Peyer's patch (tissue), 4 donors: Measurements from ENCODE around the gene OR2T5. TPM values are rescaled to one million over a fixed set of nuclear protein-coding genes. Genes with fewer than 3 reads are reported as not detected.
"Not testable (repeated sequence)": the region's sequence is repeated elsewhere in the genome, so short reads cannot be mapped to it uniquely, and the experiment has no call there.

Source experiments
- DNase-seq, 3 donors: peaks; one replicate each; pipeline ENCODE4 v3.0.0-alpha.2; 2017 to 2019
- H3K27ac ChIP-seq, 4 donors: fragments of 200-600 bp; sonication (generic); one replicate each; pipeline ENCODE4 v1.5.1; 2016 to 2019
- H3K27me3 ChIP-seq, 2 donors: fragments of 200-600 bp; sonication (generic); one replicate each; pipeline ENCODE4 v1.5.1; 2019
- H3K36me3 ChIP-seq, 3 donors: fragments of 200-600 bp; sonication (generic); one replicate each; pipeline ENCODE4 v1.5.1; 2016 to 2019
- H3K4me1 ChIP-seq, 4 donors: fragments of 200-600 bp; sonication (generic); one replicate each; pipeline ENCODE4 v1.5.1; 2016 to 2019
- H3K4me3 ChIP-seq, 4 donors: fragments of 200-600 bp; sonication (generic); 1 replicate in 3 of 4; 2 replicates in 1 of 4; pipeline ENCODE4 v1.5.1; 2016 to 2019; ENCODE audit warnings: mild to moderate bottlenecking in 1 of 4
- H3K9me3 ChIP-seq, 4 donors: fragments of 200-600 bp; sonication (generic); one replicate each; pipeline ENCODE4 v1.5.1; 2016 to 2019; ENCODE audit warnings: mild to moderate bottlenecking in 1 of 4
- POLR2A ChIP-seq, 2 donors: fragments of 450-650 bp; IDR thresholded peaks; one replicate each; pipeline ENCODE4 v1.5.1; 2017; ENCODE audit warnings: antibody characterized with exemption in 2 of 2, mild to moderate bottlenecking in 2 of 2, moderate library complexity in 2 of 2
- total RNA-seq, 4 donors: library from RNA; depleted of rRNA; stranded (reverse); fragments of >200 nt; gene quantifications; one replicate each; pipeline ENCODE4 v1.1.0, GENCODE V29; 2016
- TF ChIP-seq, protein P1 (sequence below), 6 experiments: fragments of 450-650 bp in 4 of 6; fragments of 200-600 bp in 2 of 6; sonication (generic) in 1 of 6; IDR thresholded peaks; one replicate each; pipeline ENCODE4 v1.5.1; 2017 to 2019; ENCODE audit warnings: antibody characterized with exemption in 6 of 6, mild to moderate bottlenecking in 3 of 6, moderate library complexity in 1 of 6

Gene OR2T5
- total RNA-seq, 4 donors from 2014 or later, result not detected

- no peaks in the 10 kb centered on the region for H3K4me1 ChIP-seq
- H3K36me3 ChIP-seq, result no peaks in the 10 kb centered on the region
- no peaks in the 10 kb centered on the region for H3K27me3 ChIP-seq
- no peak overlapping the region for H3K27ac ChIP-seq
- H3K4me3 ChIP-seq, result no peak overlapping the region
- H3K9me3 ChIP-seq, result no peaks in the 10 kb centered on the region
- no peak for DNase-seq
- no peak for TF ChIP-seq POLR2A (IDR thresholded peaks at IDR 0.05)
- TF ChIP-seq, protein P1, sequence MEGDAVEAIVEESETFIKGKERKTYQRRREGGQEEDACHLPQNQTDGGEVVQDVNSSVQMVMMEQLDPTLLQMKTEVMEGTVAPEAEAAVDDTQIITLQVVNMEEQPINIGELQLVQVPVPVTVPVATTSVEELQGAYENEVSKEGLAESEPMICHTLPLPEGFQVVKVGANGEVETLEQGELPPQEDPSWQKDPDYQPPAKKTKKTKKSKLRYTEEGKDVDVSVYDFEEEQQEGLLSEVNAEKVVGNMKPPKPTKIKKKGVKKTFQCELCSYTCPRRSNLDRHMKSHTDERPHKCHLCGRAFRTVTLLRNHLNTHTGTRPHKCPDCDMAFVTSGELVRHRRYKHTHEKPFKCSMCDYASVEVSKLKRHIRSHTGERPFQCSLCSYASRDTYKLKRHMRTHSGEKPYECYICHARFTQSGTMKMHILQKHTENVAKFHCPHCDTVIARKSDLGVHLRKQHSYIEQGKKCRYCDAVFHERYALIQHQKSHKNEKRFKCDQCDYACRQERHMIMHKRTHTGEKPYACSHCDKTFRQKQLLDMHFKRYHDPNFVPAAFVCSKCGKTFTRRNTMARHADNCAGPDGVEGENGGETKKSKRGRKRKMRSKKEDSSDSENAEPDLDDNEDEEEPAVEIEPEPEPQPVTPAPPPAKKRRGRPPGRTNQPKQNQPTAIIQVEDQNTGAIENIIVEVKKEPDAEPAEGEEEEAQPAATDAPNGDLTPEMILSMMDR (IDR thresholded peaks at IDR 0.05), result no peak
Observed at GRCh38 chr1:248471154-248471553, 17.2 kb upstream of the OR2T5 start.

DNA sequence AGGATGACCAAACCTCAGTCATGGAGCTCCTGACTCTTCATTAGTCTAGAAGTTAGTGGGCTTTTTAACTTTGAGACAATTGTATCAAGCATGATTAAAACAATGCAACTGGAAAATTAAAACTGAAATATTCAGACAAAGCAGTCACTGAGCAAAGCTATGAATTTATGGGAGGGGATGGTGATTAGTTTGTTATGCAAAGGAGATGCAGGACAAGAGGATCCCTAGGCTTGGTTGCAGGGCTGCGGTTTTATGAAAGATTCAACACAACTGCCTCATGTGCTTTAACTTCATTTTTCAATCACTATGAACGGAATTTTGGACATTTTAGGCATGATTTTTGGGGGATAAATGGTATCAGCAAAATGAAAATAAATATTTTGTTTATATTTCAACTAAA is 16.3 kb upstream of the OR2T5 start:
- not testable (repeated sequence) for H3K27ac ChIP-seq, DNase-seq, H3K4me1 ChIP-seq, H3K27me3 ChIP-seq, H3K4me3 ChIP-seq, H3K36me3 ChIP-seq, H3K9me3 ChIP-seq

GRCh38 chr1:248473051-248473450 is 15.3 kb upstream of the OR2T5 start, which contains the start of gene OR2T3:
Gene OR2T3 (plus strand): TSS chr1:248473351. CDS start chr1:248473351, 0 bp downstream.
- not testable (repeated sequence) for H3K27ac ChIP-seq, H3K36me3 ChIP-seq, H3K4me1 ChIP-seq, H3K9me3 ChIP-seq, H3K4me3 ChIP-seq, H3K27me3 ChIP-seq, DNase-seq

GRCh38 chr1:248475660-248476059 is 12.7 kb upstream of the OR2T5 start:
- H3K36me3 ChIP-seq, H3K9me3 ChIP-seq, H3K27me3 ChIP-seq, DNase-seq, H3K4me1 ChIP-seq, H3K27ac ChIP-seq, H3K4me3 ChIP-seq: not testable (repeated sequence)

DNA sequence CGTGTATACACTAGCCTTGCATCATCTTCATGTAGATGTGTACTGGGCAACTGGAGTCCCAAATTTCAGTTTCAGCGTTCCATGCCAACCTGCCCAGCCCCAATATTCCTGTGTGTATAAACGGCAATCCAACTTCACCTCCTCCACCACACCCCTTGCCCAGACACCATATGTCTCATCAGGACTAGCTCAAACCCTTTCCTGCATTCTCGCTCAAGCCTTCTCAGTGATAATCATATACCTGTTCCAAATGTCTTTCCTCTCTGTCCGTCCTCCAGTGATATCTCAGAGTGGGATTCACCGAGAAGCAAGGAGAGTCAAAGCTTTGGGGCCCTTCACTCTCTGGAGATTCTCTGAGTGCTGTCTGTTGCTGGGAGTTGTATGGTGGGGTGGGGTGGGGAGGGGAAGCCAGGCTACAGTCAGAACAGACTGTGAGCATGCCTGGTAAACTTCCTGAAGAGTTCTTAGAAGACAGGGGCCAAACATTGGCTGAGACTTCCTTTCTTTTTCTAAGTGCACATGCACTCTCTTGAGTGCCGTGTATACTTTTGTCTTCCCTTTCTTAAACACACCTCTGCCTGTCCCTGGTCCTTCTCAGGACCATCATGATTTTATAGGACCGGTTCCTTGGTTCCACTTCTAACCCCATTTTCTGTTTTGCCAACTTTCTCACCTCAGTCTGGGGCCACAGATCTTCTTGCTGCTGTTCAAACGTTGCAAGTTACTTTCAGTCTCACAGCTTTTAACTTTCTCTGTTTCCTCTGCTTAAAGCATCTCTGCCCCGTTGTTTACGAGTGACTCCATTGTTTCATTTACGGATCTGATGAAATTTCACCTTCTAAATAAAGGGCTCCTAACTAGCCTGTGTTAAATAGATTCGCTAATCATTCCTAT is 6.5 kb upstream of the OR2T5 start:
- H3K9me3 ChIP-seq, H3K4me1 ChIP-seq, H3K36me3 ChIP-seq, H3K4me3 ChIP-seq, H3K27me3 ChIP-seq, DNase-seq, H3K27ac ChIP-seq: not testable (repeated sequence)

- H3K27ac ChIP-seq, H3K36me3 ChIP-seq, H3K27me3 ChIP-seq, H3K9me3 ChIP-seq, DNase-seq, H3K4me3 ChIP-seq, H3K4me1 ChIP-seq: not testable (repeated sequence)
Observed at GRCh38 chr1:248496661-248497060, 8.3 kb downstream of the OR2T5 start.

DNA sequence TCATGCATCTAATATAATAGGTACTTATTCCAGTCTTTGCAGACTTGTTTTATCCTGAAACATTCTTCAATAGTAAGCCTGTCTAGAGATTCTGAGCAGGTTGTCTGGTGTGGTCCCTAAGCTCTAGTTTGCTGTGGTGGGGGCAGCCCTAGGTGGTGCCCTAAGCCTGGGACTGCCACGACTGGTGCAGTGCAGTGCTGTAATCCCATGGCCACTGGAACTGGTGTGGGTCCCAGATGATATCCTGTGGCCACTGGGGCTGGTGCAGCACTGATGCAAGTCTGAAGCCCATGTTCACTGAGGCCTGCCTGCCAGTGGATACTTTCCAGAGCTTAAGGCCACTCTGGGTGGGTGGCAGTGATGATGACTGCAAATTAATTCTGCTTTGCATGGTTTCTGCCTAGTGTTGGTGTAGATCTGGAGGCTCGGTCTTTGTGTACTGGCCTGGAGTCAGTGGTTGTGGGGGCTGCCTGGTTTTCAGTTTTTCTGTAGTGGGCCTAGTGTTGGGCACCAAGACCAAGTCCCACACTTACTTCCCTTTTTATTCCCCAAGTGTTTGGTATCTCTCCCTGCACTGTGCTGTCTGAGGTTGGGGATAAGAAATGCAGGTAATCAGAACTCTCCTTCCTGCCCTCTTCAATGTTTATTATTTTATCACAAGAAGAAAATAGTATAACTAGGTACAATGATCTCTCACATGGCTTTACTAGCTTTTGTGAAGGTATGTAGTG is 12.1 kb downstream of the OR2T5 start:
- H3K36me3 ChIP-seq, H3K27me3 ChIP-seq, H3K9me3 ChIP-seq, DNase-seq, H3K4me3 ChIP-seq, H3K4me1 ChIP-seq, H3K27ac ChIP-seq: not testable (repeated sequence)

DNA sequence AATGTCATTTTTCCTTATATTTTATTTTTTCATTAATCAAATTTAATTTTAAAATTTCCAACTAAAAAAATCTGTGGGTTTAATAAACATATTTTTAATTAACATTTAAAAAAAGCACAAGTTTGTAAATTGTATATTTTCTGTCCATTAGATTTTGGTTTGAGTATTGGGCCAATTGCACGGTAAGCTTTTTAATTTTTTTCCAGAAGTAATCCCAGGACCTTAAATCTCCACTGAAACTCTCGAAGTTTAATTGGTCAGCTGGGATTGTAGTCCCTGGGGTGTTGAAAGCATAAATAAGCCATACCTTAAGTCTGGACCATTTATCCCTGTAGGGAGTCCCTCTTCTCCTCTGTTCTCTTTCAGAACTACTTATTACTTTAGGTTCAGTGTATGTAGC is 19.4 kb downstream of the OR2T5 start, which contains the start of gene OR2G6:
OR2G6 (plus strand) TSS at position 301 of the 400 bp plus-strand sequence. CDS start 13,574 bp downstream, outside the sequence.
- H3K4me3 ChIP-seq, DNase-seq, H3K36me3 ChIP-seq, H3K4me1 ChIP-seq, H3K27ac ChIP-seq, H3K27me3 ChIP-seq, H3K9me3 ChIP-seq: not testable (repeated sequence)

DNA sequence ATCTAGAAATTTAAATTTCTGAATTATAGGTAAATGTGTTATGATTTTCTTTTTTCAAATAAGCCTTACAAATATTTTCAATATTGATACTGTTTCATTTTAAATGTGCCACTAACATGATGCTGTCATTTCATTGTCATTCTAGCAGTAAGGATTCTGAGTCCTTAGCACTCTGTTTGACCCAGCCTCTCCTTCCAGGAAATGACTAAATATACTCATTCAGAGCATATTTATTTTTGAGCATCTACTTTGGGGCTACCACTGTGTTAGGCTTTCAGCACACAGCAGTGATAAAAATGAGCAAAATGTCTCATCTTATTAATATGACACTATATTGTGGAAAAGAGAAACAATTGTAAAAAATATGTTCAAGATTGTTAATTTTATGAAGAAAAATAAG is 21.8 kb downstream of the OR2T5 start:
- not testable (repeated sequence) for H3K27me3 ChIP-seq, DNase-seq, H3K9me3 ChIP-seq, H3K36me3 ChIP-seq, H3K4me3 ChIP-seq, H3K27ac ChIP-seq, H3K4me1 ChIP-seq

GRCh38 chr1:248521856-248522255 is 33.5 kb downstream of the OR2T5 start:
- TF ChIP-seq POLR2A (IDR thresholded peaks at IDR 0.05), result no peak
- TF ChIP-seq, protein P1 (IDR thresholded peaks at IDR 0.05), result no peak
- no peaks in the 10 kb centered on the region for H3K27me3 ChIP-seq

GRCh38 chr1:248537449-248537848 is 49.1 kb downstream of the OR2T5 start:
- not testable (repeated sequence) for H3K9me3 ChIP-seq, DNase-seq, H3K27ac ChIP-seq, H3K36me3 ChIP-seq, H3K4me1 ChIP-seq, H3K4me3 ChIP-seq, H3K27me3 ChIP-seq

More at GRCh38 chr1:248521856-248522255, 33.5 kb downstream of the OR2T5 start:
- no peaks in the 10 kb centered on the region for H3K36me3 ChIP-seq
- H3K27ac ChIP-seq, result no peak overlapping the region
- no peaks in the 10 kb centered on the region for H3K9me3 ChIP-seq
- DNase-seq, result peak in 1 of 3 donors; percentile 18
- no peak overlapping the region for H3K4me3 ChIP-seq
- H3K4me1 ChIP-seq, result no peaks in the 10 kb centered on the region
